RWPE1 (cell line): ENCODE results near the gene ALDH1A1.

ENCODE experiments used
- CTCF ChIA-PET: fragments of 350-600 bp; sonication (Branson Sonifier 250); formaldehyde crosslinking; extraction: SDS; loops from one replicate; lab custom pipeline; 2021; lab: Yijun Ruan, JAX
- POLR2A ChIA-PET: fragments of 400-600 bp; formaldehyde crosslinking; extraction: SDS; loops from one replicate; lab custom pipeline; 2020; ENCODE audit warnings: antibody characterized with exemption; ENCODE audit not compliant: low non-redundant PET; lab: Yijun Ruan, JAX
- DNase-seq: peaks from one replicate; pipeline ENCODE4 v3.0.0; 2012; ENCODE audit warnings: low spot score
- H3K27ac ChIP-seq: fragments of 450-650 bp; 2 replicates; pipeline ENCODE4 v1.5.1; 2017
- TF ChIP-seq, protein P1 (sequence below): fragments of 450-650 bp; conservative IDR thresholded peaks from 2 replicates; pipeline ENCODE4 v1.5.1; 2017; ENCODE audit warnings: low read depth, mild to moderate bottlenecking

ALDH1A1 gene

DNA sequence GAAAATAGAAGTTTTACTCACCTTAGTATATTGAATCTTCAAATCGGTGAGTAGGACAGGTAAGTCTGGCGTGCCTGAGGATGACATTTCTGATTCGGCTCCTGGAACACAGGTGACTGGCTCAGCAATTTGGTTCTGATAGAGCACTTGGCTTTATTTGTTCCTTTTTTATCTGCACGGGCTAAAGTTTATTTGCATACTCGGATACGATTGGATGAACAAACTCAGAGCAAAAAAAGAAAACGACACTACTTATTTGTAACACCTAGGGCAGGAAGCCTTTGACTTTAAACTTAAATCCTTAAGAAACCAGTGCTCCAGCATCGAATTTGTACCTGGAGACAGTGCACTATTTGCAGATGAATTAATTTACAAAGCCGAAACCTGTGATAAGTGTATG lies at the start of gene ALDH1A1:
TSS of gene ALDH1A1 (minus strand) at position 140 of the 400 bp plus-strand sequence. CDS start at position 87, 53 bp downstream.
- no peak within 1 kb of the TSS for H3K27ac ChIP-seq
- TF ChIP-seq, protein P1, sequence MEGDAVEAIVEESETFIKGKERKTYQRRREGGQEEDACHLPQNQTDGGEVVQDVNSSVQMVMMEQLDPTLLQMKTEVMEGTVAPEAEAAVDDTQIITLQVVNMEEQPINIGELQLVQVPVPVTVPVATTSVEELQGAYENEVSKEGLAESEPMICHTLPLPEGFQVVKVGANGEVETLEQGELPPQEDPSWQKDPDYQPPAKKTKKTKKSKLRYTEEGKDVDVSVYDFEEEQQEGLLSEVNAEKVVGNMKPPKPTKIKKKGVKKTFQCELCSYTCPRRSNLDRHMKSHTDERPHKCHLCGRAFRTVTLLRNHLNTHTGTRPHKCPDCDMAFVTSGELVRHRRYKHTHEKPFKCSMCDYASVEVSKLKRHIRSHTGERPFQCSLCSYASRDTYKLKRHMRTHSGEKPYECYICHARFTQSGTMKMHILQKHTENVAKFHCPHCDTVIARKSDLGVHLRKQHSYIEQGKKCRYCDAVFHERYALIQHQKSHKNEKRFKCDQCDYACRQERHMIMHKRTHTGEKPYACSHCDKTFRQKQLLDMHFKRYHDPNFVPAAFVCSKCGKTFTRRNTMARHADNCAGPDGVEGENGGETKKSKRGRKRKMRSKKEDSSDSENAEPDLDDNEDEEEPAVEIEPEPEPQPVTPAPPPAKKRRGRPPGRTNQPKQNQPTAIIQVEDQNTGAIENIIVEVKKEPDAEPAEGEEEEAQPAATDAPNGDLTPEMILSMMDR = no peak
- CTCF ChIA-PET = no interaction called here
- POLR2A ChIA-PET = no interaction called here
- DNase-seq = no peak

DNA sequence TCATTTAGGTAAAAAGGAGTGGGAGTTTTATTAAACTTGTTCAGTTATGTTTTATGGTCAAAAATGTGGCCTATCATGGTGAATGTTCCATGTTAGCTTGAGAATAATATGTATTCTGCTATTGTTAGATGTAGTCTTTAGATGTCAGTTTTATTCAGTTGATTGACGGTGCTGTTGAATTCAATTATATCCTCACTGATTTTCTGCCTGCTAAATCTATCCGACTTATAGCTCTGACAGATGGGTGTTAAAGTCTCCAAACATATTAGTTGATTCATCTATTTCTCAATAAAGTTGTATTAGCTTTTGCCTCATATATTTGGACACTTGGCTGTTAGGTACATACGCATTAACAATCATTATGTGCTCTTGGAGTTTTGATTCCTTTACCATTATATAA lies 49.0 kb upstream of the ALDH1A1 start:
- no peak for DNase-seq
- no peak overlapping the region for H3K27ac ChIP-seq
- ChIA-PET POLR2A (no interaction called here), CTCF (interaction anchor here (0.7 kb wide), 1 partner anchor 21 kb away, joined by 3 read pairs; no protein-coding TSS in a partner anchor)
- TF ChIP-seq, protein P1 = no peak

DNA sequence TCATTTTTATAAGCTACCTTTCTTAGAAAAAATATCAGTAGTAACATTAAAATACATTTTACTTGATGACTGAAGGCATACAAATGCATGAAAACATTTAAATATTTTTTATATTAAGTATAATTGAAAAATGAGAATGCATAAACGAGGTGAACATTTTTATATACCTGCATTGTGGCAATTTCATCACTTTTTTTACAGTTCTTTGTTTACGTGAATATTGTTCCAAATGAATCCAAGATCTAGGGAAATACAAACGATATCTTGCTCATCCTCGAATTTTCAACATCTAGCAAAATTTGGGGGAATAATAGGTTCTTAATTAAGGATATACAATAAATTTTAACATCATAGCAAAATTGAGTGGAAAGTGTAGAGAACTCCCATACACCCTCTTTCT lies 45.5 kb upstream of the ALDH1A1 start:
- DNase-seq = no peak
- POLR2A ChIA-PET = no interaction called here
- CTCF ChIA-PET = interaction anchor here (0.6 kb wide), 1 partner anchor 540 kb away, joined by 3 read pairs; no protein-coding TSS in a partner anchor

DNA sequence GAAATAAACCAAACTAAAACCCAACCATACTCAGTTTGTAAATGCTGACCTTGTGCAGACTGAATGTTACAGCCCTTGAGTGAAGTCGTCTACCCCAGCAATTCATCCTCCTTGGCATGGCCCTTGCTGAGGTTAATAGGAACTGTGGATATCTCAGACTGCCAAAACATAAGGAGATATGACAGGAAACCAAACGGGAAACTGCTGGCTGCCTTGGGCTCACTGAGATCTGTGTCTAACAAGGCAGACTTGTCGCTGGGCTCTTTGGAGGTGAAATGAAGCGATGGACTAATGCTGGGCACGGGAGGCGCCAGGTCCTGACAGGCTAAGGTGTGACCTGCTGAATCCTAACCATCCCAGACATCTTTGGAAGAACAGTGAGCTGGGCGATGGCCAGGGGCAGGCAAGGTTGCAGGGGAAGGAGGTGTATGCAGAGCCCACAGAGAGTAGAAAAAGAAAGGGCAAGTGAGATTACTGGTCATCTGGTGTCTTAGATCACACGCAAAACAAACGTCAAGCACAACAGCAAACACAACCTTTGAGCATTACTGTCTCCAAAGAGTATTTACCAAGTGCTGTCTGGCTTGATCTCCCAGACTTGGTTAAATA lies 44.6 kb upstream of the ALDH1A1 start:
- ChIA-PET POLR2A (no interaction called here), CTCF (no interaction called here)
- H3K27ac ChIP-seq = no peak overlapping the region
- DNase-seq = no peak
- TF ChIP-seq, protein P1 = no peak

More for the DNA sequence above, 45.5 kb upstream of the ALDH1A1 start:
- TF ChIP-seq, protein P1 = no peak
- H3K27ac ChIP-seq = no peak overlapping the region

- POLR2A ChIA-PET = no interaction called here
- TF ChIP-seq, protein P1 = no peak
- no peak overlapping the region for H3K27ac ChIP-seq
- no peak for DNase-seq
- CTCF ChIA-PET = interaction anchor here (0.7 kb wide), 1 partner anchor 930 kb away, joined by 6 read pairs; no protein-coding TSS in a partner anchor
Measured at GRCh38 chr9:72996684-72997314, 43.9 kb upstream of the ALDH1A1 start.

GRCh38 chr9:72996114-72996513 lies 43.3 kb upstream of the ALDH1A1 start:
- DNase-seq = no peak
- no peak overlapping the region for H3K27ac ChIP-seq
- TF ChIP-seq, protein P1 = no peak
- ChIA-PET CTCF (no interaction called here), POLR2A (no interaction called here)
